Inflammatory macrophage treated with lipopolysaccharide for 4 hours (primary cell): ENCODE measurements around the gene MEP1A.
"Not testable (repeated sequence)": the region's sequence is repeated elsewhere in the genome, so short reads cannot be mapped to it uniquely, and the experiment has no call there.

Experiments used
- DNase-seq: peaks from one replicate; pipeline ENCODE4 v3.0.0-alpha.2; 2020

Gene MEP1A, protein sequence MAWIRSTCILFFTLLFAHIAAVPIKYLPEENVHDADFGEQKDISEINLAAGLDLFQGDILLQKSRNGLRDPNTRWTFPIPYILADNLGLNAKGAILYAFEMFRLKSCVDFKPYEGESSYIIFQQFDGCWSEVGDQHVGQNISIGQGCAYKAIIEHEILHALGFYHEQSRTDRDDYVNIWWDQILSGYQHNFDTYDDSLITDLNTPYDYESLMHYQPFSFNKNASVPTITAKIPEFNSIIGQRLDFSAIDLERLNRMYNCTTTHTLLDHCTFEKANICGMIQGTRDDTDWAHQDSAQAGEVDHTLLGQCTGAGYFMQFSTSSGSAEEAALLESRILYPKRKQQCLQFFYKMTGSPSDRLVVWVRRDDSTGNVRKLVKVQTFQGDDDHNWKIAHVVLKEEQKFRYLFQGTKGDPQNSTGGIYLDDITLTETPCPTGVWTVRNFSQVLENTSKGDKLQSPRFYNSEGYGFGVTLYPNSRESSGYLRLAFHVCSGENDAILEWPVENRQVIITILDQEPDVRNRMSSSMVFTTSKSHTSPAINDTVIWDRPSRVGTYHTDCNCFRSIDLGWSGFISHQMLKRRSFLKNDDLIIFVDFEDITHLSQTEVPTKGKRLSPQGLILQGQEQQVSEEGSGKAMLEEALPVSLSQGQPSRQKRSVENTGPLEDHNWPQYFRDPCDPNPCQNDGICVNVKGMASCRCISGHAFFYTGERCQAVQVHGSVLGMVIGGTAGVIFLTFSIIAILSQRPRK

DNA sequence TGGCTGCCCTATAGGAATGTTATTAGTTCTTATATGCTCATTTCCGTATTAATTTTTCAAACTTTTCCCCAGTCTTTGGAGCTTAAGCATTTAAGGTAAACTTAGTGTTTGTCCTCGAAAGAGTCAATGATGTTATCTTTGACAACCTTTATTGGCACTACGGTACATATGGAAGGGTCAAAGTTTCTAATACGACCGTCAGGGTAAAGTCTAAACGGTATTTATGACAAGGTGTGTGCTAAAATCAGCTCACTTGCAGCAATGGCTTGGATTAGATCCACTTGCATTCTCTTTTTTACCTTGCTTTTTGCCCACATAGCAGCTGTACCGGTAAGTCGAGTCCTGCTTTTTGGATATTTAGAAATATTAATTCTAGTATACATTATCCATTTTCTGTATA is at the start of gene MEP1A:
MEP1A (plus strand) TSS at position 252 of the 400 bp plus-strand sequence; CDS start at position 262, 10 bp downstream.
- no peak for DNase-seq

DNA sequence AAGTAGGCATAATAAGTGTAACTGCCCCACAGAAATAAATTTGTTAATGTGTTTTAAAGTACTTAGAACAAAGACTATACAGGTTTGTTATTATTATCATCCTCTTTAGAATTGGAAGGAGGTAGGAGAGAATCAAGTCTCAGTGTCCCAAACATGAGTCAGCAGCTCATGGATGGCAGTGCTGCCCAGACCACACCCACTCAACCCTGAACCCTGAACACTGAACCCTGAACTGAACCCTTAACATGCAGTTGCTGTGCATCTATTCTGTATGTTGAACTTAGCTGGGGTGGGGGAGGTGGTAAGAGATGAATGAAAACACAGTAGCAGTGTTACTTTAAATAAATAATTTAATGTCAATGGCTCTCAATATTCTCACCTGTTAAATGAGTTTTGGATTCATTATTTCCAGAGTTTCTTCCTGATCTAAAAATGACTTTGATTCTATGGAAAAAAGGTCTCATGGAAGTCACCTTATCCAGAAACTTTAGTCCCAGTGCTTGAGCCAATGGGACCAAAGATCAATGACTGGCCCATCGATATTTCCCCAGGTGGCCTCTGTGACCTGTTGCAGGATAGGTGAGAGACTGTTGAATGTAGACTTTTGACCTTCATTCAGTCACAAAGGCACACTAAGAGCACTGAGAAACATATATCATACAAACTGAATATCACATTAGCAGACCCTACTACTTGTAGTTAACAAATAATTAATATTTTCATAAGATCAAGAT is 49.6 kb upstream of the MEP1A start:
- DNase-seq: no peak

DNA sequence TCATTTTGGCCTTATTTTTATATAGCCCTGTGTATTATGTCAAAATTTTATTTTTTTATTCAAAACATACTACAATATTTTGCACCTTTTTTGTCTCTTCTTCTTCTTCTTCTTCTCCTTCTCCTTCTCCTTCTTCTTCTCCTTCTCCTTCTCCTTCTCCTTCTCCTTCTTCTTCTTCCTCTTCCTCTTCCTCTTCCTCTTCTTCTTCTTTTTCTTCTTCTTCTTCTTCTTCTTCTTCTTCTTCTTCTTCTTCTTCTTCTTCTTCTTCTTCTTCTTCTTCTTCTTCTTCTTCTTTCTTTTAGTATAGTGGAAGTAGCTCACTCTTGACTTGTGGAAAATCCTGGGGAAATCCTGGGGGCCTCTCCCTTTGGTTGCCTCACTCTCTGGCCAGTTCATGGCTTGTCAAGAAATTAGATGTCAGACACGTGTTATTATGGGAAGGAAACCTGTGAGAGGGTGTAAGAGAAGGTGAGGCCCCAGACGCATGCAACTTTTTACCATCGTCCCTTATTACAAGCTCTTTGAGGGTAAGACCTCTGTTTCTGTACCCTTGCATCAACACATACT is 48.9 kb upstream of the MEP1A start:
- DNase-seq: peak; percentile 73

DNA sequence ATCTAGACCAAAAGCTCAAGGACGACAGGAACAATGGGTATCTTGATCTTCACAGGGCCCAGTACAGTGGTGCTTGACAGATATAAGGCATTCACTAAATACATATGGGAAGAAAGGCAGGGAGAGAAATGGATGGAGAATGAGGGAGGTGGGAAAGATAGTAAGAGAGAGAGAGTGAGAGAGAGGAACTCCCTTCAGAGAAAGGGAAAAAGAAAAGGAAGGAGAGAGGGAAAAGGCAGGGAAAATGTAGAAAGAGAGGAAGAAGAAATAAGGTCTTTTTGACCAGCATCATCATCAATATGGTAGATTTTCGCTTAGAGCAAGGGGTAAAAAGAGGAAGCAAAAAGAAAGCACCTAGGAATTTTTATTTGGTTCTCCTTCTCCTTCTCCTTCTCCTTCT is 47.2 kb upstream of the MEP1A start:
- DNase-seq: no peak

DNA sequence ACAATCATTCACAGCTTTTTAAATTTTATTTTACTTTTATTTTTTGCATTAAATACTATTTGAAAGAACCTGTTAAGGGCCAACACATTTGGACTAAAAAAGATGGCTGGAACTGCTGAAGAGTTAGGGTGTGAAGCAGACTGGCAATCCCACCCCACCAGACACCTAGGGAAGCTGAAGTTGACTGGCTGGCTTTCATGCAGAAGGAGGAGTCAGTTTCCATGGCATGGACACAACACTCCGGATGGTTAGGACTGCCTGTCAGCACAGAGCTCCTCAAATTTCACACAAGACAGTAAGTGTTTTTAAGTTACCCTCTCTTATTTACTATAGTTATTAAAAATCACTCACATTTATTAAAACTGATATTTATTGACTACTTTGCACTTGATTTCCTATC is 46.5 kb upstream of the MEP1A start, which contains the start of gene ANKRD66:
ANKRD66 (plus strand) TSS at position 238 of the 400 bp plus-strand sequence. CDS start 5,016 bp downstream, outside the sequence.
- DNase-seq: no peak

DNA sequence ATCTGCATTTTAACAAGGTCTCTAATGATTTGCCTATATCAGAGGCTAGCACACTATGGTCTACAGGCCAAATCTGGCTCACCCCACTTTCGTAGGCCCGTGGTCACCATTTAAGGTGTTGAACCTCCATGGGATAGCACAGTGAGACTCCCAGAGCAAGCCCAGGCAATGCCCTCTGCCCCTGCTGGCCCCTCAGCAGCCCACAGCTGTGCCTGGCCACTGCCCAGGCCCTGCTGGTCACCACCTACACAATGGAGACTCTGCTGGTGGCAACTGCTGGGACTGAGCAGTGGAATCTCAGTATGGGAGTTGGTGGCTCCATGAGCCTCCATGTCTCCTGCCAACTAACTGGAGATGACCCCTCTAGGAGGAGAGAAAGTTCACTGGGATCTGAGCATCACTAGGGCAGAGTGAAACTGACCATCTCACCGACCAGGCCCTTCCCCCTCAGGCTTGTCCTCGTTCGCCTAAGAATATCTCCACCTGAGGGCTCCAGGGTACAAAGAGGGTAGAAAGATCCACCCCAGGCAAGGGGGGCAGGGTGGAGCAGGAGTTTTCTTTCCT is 44.2 kb upstream of the MEP1A start:
- DNase-seq: no peak

DNA sequence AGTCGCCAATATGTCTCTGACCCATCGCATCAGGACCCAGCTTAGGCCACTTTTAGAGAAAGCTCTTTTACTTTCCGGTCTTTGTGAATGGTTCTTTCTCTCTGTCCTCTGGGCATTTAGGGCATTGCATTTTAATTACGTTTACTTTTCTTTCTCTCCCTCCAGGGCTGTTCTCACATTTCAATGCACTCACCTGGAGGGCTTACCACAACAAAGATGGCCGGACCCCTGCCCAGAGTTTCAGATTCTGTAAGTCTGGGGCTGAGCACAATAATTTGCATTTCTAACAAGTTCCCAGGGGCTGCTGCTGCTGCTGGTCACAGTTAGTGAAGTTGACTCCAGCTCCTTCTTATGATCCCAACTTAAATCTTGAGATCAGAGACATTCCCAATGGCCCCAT is 43.5 kb upstream of the MEP1A start:
- no peak for DNase-seq

DNA sequence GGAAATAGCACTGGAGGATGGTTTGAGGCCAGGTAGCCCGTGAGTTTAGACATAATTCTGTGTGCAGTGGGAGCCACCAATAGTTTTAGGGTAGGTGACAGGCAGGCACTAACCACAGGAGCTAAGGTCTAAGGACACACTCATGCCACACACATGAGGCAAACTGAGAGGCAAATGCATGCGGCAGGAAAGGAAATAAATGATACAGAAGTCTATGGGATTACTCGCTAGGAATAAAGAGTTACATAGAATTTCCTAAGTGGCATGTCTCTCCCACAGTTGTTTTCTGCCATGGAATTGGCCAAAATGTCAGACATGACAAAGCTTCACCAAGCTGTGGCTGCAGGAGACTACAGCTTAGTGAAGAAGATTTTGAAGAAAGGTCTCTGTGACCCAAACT is 41.5 kb upstream of the MEP1A start:
- DNase-seq: no peak

DNA sequence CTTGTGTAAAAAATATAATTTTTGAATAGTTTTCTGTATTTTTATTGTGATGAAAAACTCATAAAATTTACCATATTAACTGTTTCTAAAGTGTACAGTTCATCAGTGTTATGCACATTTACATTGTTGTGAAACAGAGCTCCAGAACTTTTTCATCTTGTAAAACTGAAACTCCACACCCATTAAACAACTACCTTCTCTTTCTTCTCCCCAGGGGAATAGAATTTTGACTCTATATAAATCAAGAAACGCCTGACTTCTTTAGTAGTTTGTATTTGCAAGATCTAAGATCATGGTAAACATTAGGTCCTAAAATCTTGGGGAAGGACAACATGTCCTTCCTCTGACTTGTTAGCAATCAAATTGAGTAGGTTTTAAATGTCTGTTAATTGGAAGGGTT is 37.3 kb upstream of the MEP1A start:
- DNase-seq: peak; percentile 53

DNA sequence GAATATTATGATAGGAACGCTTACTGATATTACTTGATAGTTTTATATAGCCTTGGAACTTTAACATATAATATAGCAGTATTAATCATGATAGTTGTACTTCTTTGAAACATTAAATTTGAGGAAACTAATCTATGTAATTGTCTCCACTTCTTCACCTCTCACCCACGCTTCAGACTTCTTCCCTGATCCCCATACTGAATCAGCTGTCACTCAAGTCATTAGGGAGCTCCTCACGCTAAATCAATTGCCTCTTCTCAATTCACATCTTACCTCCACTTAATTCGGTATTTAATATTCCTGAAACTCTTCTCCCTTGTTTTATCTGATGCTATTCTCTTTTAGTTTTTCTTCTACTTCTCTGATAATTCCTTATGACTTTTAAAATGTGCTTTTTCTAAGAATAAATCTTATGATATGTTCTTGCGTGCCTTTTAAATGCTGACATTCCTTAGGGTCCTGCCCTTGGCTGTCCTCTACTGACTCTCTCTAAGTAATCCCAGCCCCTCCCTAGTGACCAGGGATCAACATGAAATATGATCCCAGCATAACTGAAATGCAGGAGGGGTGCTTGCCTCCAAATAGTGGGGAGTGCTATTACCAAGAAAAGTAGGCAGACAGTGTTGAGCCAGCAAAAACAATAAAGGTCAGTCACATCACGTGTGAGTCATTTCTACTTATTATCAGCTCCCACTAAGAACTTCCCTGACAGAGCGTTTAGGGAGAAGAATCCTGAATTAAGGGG is 36.5 kb upstream of the MEP1A start:
- peak; percentile 74 for DNase-seq

DNA sequence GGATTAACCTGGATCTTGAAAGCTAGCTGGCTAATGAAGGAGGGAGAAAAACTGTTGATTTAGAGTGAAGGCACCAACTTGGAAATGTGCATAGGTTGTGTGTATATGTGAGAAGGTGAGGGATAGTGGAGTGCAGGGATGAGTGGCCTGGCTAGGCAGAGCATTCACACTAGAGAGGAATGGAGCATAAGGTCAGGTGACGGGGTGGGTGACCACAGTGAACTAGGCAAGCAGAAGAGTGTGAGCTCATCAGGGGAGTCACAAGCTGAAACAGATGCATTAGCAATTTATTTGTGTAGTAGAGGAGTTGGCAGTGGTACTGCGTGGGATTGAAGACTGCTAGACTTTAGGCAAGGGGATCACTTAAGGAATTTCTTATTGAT is 36.0 kb upstream of the MEP1A start:
- DNase-seq: peak; percentile 90

DNA sequence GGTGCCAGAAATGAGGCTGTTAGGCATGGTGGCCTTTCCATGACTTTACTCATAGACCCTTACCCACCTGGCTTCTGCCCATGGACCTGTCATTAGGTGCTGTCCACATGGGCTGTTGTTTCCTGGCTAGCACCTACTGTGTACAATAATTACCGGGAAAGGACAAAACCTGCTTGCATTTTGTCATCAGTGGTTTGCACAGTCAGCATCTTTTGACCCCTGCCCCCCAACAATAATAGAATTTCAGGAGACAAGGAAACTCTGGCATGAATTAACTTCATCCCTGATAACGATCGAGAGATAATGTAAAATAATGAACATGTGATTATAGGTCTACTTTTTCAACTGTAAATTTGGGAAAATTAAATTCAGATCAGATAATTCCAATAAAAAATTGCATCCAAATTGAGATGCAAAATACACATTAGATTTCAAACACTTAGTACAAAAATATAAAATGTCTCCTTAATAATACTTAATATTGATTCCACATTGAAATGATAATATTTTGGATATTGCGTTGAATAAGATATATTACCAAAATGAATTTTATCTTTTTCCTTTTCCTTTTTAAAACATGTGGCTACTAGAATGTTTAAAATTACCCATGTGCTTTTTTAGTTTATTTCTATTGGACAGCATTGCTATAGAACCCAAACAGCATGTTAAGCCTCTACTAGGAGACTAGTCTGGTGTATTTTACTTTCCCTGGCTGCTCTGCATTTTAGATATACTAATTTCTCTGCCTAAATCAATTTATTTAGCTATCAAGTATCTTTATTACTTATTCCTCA is 34.0 kb upstream of the MEP1A start:
- DNase-seq: no peak

DNA sequence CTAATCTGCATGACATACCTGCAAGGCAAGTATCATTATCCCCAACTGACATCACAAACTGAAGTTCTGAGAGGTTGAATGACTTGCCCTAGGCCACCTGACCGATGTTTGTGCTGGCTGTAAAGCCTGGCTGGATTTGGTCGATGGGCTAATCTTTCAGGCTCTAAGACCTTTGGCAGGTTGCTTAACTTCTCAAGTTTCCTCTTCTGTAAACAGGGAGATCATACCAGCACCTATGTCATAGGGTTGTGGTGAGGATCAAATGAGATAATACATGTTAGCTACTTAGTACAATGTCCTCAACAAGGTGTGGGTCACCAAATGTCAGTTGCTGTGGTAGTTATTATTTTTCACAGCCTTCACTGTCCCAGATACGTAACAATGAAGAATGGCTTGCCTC is 32.3 kb upstream of the MEP1A start:
- DNase-seq: peak; percentile 52

DNA sequence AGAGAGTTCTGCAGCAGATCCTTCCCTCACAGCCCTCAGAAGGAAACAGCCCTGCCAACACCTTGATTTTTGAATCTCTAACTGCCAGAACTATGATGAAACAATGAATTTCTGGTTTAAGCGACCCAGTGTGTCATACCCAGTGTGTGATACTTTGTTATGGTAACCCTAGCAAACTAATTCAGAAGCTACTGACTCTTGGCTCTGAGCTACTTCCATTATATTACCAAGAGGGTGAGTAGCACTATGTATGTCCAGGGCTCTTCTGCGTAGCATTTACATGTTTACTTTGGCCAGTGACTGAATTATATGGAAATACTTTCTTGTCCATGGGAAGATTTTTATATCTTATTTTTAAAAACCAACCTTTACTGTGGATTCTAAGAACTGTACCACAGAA is 29.7 kb upstream of the MEP1A start:
- no peak for DNase-seq

DNA sequence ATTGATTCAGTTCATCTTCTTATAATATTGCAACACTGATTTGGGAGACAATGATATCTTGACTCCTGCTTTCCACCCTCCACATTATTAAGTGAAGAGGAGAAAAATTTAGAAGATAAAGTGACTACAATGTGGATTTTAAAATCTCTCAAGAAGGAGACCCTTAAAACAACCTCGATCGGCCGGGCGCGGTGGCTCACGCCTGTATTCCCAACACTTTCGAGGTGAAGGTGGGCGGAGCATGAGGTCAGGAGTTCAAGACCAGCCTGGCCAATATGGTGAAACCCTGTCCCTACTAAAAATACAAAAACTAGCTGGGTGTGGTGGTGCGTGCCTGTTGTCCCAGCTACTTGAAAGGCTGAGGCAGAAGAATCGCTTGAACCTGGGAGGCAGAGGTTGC is 28.9 kb upstream of the MEP1A start:
- DNase-seq: not testable (repeated sequence)

DNA sequence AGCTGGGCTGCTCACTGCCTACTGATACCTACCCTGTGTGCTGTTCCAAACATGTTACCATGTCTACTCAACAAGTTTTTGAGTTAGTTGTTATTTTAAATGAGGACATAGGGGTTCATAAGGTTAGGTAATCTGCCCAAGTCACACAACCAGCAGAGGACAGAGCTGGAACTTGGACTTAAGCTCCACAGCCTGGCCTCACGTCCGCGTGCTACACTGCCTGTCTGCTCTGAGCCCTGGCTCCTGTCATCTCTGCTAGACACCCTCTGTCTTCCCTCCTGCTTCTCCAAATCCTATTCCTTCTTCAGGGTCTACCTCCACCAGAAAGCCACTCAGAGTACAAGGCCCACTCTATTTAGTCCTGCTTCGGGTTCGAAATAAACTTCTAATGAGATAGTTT is 28.2 kb upstream of the MEP1A start:
- no peak for DNase-seq

DNA sequence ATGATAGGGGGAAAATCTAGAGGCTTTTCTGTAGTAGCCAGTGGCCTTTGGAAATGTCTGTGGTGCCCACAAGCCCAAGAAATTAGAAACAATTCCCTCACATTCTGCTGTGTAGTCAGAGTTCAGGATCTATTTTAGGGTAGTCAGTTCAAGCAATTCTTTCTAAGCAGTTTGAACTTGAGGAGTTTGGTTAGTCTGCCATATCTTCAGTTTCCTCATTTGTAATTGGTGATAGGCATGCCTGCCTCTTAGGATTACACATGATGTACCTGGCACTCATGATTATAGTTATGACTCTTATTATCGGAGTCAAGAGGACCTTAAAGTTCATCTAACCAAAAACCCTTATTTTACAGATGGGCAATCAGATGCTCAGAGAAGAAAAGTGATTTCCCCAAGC is 21.2 kb upstream of the MEP1A start:
- peak; percentile 56 for DNase-seq

DNA sequence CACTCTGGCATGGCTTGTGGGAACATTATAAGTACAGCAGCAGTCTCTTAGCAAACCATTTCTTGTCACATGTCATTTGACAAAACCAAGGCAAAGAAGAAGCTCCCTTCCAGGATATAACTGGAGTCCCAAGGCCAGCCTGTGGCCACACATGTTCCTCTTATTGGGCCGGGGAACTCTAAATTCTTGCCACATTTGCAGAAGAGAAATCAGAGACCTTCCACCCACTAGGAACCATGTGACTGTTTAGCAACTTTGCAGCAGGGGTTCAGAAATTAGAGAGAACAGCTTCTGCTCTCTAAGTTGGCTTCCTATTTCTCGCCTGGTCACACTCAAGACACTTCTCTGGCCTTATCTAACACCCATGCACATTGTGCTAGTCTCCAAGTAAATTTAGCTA is 20.4 kb upstream of the MEP1A start:
- peak; percentile 99 for DNase-seq

DNA sequence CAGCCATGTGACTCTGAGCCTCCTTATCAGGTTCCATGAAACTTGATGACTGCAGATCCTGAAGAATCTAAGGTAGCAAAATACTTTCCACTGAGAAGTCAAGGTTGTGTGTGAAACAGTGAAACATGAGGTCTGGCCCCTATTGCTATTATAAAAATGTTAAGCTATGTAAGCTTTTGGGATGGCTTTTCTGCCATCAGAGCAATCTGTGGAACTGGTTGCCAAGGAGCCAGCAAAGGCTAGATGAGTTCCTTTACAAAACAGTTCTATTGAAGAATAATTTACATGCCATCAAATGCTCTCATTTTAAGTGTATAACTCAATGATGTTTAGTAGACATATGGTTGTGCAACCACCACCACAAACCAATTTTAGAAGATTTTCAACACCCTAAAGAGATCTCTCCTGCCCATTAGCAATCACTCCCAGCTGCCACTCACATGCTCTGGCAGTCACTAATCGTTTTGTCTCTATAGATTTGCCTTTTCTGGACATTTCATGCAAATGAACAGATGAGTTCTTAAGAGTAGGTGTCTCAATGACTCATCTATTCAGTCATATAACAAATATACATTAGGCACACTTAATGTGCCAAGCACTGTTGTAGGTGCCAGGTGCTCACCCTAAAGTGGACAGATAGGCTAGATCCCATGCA is 19.9 kb upstream of the MEP1A start:
- DNase-seq: peak; percentile 94

DNA sequence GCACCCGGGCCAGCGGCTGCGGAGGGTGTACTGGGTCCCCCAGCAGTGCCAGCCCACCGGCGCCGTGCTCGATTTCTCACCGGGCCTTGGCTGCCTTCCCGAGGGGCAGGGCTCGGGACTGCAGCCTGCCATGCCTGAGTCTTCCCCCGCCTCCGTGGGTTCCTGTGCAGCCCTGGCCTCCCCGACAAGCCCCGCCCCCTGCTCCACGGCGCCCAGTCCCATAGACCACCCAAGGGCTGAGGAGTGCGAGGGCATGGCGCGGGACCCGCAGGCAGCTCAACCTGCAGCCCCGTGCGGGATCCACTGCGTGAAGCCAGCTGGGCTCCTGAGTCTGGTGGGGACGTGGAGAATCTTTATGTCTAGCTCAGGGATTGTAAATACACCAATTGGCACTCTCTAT is 18.5 kb upstream of the MEP1A start:
- not testable (repeated sequence) for DNase-seq
